ENCODE results near the gene IRGC.
"Not testable (repeated sequence)": the region's sequence is repeated elsewhere in the genome, so short reads cannot be mapped to it uniquely, and the experiment has no call there.

Gene IRGC

DNA sequence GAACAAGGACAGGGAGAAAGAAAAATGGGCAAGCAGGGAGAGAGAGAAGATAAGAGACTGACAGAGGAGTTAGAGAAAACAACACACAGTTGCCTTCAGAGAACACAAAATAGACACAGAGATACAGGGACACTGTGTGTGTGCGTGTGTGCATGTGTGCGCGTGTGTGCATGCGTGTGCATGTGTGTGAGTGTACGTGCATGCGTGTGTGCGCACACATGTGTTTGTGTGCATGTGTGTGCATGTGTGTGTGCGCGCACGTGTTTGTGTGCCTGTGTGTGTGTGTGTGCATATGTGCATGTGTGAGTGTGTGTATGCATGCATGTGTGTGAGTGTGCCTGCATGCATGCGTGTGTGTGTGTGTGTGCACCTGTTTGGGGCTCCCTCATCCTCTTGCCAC is 40.0 kb upstream of the IRGC start:
- Histone ChIP-seq H3K27ac (ENCODE audit: low read depth, low read length, severe bottlenecking) (no peak overlapping the region), H3K9me3 (ENCODE audit: control insufficient read depth, low read length) (no peaks in the 10 kb centered on the region), H3K4me3 (ENCODE audit: extremely low read depth, insufficient read depth, low read length, poor library complexity, severe bottlenecking) (no peak overlapping the region), H3K36me3 (ENCODE audit: control insufficient read depth, insufficient read depth, low read length) (no peaks in the 10 kb centered on the region), H3K4me1 (ENCODE audit: control insufficient read depth, insufficient read depth, low read length, poor library complexity, severe bottlenecking) (peaks cover 24% of the 10 kb centered on the region)
- WGBS, 2 experiments (ENCODE audit: insufficient coverage in 2 of 2) = 85 to 88% methylated on average over 5 to 11 of the region's 11 CpGs

DNA sequence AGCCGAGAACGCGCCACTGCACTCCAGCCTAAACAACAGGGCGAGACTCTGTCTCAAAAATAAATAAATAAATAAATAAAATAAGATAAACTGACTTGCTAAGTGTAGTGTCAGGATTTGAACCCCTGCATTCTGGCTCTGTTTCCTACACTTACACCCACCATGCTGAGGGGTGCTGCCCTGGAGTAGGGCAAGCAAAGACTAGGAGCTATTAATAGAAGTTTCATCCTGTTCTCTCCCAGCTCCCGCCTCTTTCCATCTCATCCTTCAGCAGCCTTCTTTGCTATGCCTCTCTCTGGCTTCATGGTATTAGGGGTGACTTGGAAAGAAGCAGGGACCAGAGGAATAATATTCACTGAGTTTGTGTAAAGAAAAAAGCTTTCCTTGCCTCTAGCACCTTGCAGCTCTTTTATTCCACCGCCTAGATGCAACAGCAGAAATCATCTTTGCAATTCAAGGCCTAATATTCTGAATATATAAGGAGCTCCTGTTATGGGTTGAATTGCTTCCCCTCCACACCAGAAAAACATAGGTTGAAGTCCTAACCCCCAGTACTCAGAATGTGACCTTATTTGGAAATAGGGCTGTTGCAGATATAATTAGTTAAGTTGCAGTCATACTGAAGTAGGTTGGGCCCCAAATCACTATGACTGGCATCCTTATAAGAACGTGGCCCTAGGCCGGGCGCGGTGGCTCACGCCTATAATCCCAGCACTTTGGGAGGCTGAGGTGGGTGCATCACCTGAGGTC is 37.2 kb upstream of the IRGC start:
- Histone ChIP-seq H3K36me3 (ENCODE audit: control insufficient read depth, insufficient read depth, low read length) (no peaks in the 10 kb centered on the region), H3K9me3 (ENCODE audit: control insufficient read depth, low read length) (no peaks in the 10 kb centered on the region), H3K4me1 (ENCODE audit: control insufficient read depth, insufficient read depth, low read length, poor library complexity, severe bottlenecking) (peaks cover 14% of the 10 kb centered on the region), H3K4me3 (ENCODE audit: extremely low read depth, insufficient read depth, low read length, poor library complexity, severe bottlenecking) (no peak overlapping the region), H3K27ac (ENCODE audit: low read depth, low read length, severe bottlenecking) (no peak overlapping the region)
- 96 to 100% methylated on average over 4 to 5 of the region's 11 CpGs for WGBS, 2 experiments (ENCODE audit: insufficient coverage in 2 of 2)

DNA sequence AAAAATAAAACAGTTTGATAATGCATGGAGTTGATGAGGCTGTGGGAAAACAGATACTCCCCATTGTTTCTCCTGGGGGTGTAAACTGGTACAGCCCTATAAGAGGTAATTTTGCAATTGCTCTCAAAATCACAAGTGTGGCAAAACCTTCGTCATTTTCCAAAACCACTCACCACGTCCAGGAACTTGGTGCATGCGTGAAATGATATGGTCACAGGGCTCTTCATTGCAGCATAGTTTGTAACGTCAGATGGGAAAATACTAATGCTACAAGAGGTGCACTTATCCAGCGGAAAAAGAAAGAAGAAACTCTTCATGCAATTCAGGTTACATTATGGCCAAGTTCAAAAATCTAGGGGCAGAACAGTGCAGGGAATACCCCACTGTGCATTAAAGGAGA is 34.1 kb upstream of the IRGC start:
- H3K4me1 ChIP-seq (ENCODE audit: control insufficient read depth, insufficient read depth, low read length, poor library complexity, severe bottlenecking) = peaks cover 3% of the 10 kb centered on the region
- H3K27ac ChIP-seq (ENCODE audit: low read depth, low read length, severe bottlenecking) = no peak overlapping the region
- WGBS, 2 experiments (ENCODE audit: insufficient coverage in 2 of 2) = 95 to 98% methylated on average over 5 of the region's 5 CpGs
- H3K36me3 ChIP-seq (ENCODE audit: control insufficient read depth, insufficient read depth, low read length) = no peaks in the 10 kb centered on the region
- no peaks in the 10 kb centered on the region for H3K9me3 ChIP-seq (ENCODE audit: control insufficient read depth, low read length)
- no peak overlapping the region for H3K4me3 ChIP-seq (ENCODE audit: extremely low read depth, insufficient read depth, low read length, poor library complexity, severe bottlenecking)

DNA sequence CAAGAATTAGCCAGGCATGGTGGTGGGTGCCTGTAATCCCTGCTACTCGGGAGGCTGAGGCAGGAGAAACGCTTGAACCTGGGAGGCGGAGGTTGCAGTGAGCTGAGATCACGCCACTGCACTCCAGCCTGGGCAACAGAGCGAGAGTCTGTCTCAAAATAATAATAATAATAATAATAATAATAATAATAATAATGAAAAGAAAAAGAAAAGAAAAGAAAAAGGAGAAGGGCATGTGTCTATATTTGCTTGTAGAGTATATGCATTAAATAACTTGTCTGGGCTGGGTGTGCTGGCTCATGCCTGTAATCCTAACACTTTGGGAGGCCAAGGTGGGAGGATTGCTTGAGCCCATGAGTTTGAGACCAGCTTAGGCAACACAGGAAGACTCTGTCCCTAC is 33.6 kb upstream of the IRGC start:
- not testable (repeated sequence) for H3K36me3 ChIP-seq (ENCODE audit: control insufficient read depth, insufficient read depth, low read length); H3K4me3 ChIP-seq (ENCODE audit: extremely low read depth, insufficient read depth, low read length, poor library complexity, severe bottlenecking); H3K9me3 ChIP-seq (ENCODE audit: control insufficient read depth, low read length); H3K4me1 ChIP-seq (ENCODE audit: control insufficient read depth, insufficient read depth, low read length, poor library complexity, severe bottlenecking); H3K27ac ChIP-seq (ENCODE audit: low read depth, low read length, severe bottlenecking)
- 100% methylated on average over 2 of the region's 5 CpGs; no CpG with 5 or more reads in 1 of the 2 experiments for whole genome bisulfite sequencing, 2 experiments (ENCODE audit: insufficient coverage in 2 of 2)

DNA sequence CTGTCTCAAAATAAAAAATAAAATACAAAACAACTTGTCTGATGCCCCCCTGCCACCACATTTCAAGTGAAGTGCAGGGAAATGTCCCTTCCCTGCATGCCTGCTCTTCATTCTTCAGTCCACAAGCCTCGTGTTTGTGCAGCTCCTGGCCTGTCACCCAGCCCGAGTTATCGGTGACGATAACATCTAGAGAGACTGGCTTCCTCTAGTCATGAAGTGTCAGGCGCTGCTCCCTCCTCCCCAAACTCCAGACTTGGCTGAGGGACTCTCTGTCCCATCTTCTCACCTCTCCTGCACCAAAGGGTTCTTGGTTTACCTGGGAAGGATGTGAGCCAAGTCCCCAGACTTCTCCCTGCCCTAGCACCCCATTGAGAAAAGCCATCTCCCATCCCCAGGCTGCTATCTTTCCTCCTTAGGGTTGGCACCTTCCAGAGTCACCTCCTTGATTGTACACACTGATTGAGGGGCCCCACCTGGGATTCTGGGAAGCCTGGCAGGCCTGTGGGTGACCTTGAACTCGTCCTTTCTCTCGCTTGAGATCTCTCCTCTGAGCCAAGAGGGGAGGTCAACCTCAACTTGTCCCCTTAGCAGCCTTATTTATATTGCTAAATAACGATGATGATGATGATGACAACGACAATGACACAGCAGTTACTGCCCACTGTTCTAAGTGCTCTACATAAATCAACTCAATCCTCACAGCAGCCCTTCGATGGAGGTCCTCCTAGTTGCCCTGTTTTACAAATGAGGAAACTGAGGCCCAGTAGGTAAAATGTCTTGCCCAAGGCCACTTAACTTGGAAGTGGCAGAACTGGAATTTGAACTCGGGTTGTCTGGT is 32.8 kb upstream of the IRGC start:
- H3K36me3 ChIP-seq (ENCODE audit: control insufficient read depth, insufficient read depth, low read length) = no peaks in the 10 kb centered on the region
- WGBS, 2 experiments (ENCODE audit: insufficient coverage in 2 of 2) = 80 to 81% methylated on average over 8 to 9 of the region's 11 CpGs
- H3K4me3 ChIP-seq (ENCODE audit: extremely low read depth, insufficient read depth, low read length, poor library complexity, severe bottlenecking) = no peak overlapping the region
- H3K4me1 ChIP-seq (ENCODE audit: control insufficient read depth, insufficient read depth, low read length, poor library complexity, severe bottlenecking) = peaks cover 3% of the 10 kb centered on the region
- no peaks in the 10 kb centered on the region for H3K9me3 ChIP-seq (ENCODE audit: control insufficient read depth, low read length)
- no peak overlapping the region for H3K27ac ChIP-seq (ENCODE audit: low read depth, low read length, severe bottlenecking)

DNA sequence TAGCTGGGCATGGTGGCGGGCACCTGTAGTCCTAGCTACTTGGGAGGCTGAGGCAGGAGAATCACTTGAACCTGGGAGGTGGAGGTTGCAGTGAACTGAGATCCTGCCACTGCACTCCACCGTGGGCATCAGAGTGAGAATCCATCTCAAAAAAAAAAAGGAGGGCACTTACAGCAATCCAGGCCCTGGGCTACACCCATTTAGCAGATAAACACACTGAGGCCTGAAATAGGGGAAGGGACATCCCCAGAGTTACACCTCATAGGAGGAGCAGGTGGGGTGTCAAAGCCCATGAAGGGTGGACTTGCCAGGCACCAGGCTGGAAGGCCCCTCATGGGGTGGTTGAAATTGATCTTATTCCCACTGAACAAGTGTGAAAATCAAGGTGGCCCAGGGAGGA is 32.0 kb upstream of the IRGC start:
- Histone ChIP-seq H3K4me1 (ENCODE audit: control insufficient read depth, insufficient read depth, low read length, poor library complexity, severe bottlenecking) (no peaks in the 10 kb centered on the region), H3K4me3 (ENCODE audit: extremely low read depth, insufficient read depth, low read length, poor library complexity, severe bottlenecking) (no peak overlapping the region), H3K27ac (ENCODE audit: low read depth, low read length, severe bottlenecking) (no peak overlapping the region), H3K9me3 (ENCODE audit: control insufficient read depth, low read length) (no peaks in the 10 kb centered on the region), H3K36me3 (ENCODE audit: control insufficient read depth, insufficient read depth, low read length) (no peaks in the 10 kb centered on the region)
- WGBS, 2 experiments (ENCODE audit: insufficient coverage in 2 of 2) = 80 to 83% methylated on average over 1 to 2 of the region's 2 CpGs

DNA sequence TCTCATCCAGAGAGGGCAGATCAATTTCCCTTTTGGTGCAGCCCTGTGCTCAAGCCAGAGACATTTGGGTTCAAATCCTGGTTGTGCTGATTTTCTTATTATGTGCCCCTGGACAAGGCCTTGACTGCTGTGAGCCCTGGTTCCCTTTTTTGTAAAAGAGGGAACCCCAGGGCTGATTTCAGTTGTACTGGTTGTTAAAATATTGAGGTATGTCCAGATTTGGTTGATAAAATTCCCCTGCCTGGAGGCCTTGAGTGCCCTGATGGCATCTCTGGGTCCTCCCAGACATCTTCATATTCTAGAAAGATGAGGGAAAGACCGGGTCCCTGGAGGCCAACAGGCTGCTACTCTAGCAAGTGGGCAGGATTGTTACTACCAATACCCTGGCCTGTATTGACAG is 31.6 kb upstream of the IRGC start:
- WGBS, 2 experiments (ENCODE audit: insufficient coverage in 2 of 2) = 83 to 100% methylated on average over 1 of the region's 1 CpG
- Histone ChIP-seq H3K4me3 (ENCODE audit: extremely low read depth, insufficient read depth, low read length, poor library complexity, severe bottlenecking) (no peak overlapping the region), H3K4me1 (ENCODE audit: control insufficient read depth, insufficient read depth, low read length, poor library complexity, severe bottlenecking) (no peaks in the 10 kb centered on the region), H3K36me3 (ENCODE audit: control insufficient read depth, insufficient read depth, low read length) (no peaks in the 10 kb centered on the region), H3K9me3 (ENCODE audit: control insufficient read depth, low read length) (no peaks in the 10 kb centered on the region), H3K27ac (ENCODE audit: low read depth, low read length, severe bottlenecking) (no peak overlapping the region)

DNA sequence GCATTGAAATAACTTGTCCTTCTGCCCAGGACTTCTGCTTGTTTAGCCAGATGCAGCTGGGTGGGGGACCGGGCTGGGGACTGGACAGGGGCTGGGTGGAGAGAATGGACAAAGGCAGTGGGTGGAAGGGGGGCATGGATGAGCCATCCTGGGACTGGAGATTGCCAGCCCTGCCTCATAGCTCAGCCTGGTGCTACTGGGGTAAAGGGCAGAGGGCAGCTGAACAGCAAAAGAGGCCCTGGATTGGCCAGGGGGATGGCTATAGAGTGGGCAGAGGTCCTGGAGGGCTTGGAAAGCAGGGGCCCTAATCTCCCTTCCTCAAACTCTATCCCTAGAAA is 28.2 kb upstream of the IRGC start:
- no peak overlapping the region for H3K27ac ChIP-seq (ENCODE audit: low read depth, low read length, severe bottlenecking)
- H3K4me1 ChIP-seq (ENCODE audit: control insufficient read depth, insufficient read depth, low read length, poor library complexity, severe bottlenecking) = no peaks in the 10 kb centered on the region
- no peaks in the 10 kb centered on the region for H3K36me3 ChIP-seq (ENCODE audit: control insufficient read depth, insufficient read depth, low read length)
- WGBS, 2 experiments (ENCODE audit: insufficient coverage in 2 of 2) = 100% methylated on average over 1 of the region's 1 CpG
- H3K9me3 ChIP-seq (ENCODE audit: control insufficient read depth, low read length) = peaks cover 24% of the 10 kb centered on the region
- no peak overlapping the region for H3K4me3 ChIP-seq (ENCODE audit: extremely low read depth, insufficient read depth, low read length, poor library complexity, severe bottlenecking)

DNA sequence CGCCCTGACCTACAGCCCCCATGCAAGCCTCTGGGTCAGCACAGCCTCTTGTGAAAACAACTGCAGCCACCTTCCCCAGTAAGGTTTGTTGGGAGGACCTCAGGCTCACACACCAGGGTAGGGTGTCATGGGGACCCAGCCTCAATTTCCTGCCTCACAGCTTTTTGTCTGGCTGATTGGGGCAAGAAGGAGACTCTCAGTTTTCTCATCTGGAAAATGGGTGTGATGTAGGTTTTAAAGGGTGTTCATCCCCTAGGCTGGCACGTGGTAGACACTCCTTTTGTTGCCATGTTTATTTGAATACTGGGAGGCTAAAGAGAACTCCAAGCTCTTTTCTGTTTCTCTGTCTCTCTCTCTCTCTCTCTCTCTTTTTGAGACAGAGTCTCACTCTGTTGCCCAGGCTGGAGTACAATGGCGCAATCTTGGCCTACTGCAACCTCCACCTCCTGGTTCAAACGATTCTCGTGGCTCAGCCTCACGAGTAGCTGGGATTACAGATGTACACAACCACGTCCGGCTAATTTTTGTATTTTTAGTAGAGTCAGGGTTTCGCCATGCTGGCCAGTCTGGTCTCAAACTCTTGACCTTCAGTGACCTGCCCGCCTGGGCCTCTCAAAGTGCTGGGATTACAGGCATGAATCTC is 27.7 kb upstream of the IRGC start:
- Histone ChIP-seq H3K4me1 (ENCODE audit: control insufficient read depth, insufficient read depth, low read length, poor library complexity, severe bottlenecking) (no peaks in the 10 kb centered on the region), H3K36me3 (ENCODE audit: control insufficient read depth, insufficient read depth, low read length) (no peaks in the 10 kb centered on the region), H3K27ac (ENCODE audit: low read depth, low read length, severe bottlenecking) (no peak overlapping the region), H3K4me3 (ENCODE audit: extremely low read depth, insufficient read depth, low read length, poor library complexity, severe bottlenecking) (no peak overlapping the region), H3K9me3 (ENCODE audit: control insufficient read depth, low read length) (peaks cover 24% of the 10 kb centered on the region)
- WGBS, 2 experiments (ENCODE audit: insufficient coverage in 2 of 2) = 86 to 91% methylated on average over 8 of the region's 10 CpGs

DNA sequence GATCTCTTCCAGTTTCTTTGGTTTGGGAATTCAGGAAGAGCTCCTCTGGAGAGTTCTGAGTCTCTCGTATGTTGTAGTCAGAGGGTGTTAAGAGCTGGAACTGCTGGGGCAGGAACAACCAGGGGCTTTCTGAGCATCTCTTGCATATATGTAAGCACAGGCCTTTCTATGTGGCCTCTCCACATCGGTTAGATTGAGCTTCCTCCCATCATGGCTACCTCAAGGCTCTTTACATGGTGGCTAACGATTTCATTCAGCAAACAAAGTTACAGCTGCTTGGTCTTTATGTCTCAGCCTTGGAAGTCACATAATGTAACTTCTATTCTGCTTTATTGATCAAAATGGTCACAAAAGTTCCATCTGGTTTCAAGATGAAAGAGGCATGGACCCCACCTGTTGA is 25.4 kb upstream of the IRGC start:
- Histone ChIP-seq H3K4me3 (ENCODE audit: extremely low read depth, insufficient read depth, low read length, poor library complexity, severe bottlenecking) (no peak overlapping the region), H3K27ac (ENCODE audit: low read depth, low read length, severe bottlenecking) (no peak overlapping the region), H3K9me3 (ENCODE audit: control insufficient read depth, low read length) (peaks cover 24% of the 10 kb centered on the region), H3K36me3 (ENCODE audit: control insufficient read depth, insufficient read depth, low read length) (no peaks in the 10 kb centered on the region), H3K4me1 (ENCODE audit: control insufficient read depth, insufficient read depth, low read length, poor library complexity, severe bottlenecking) (no peaks in the 10 kb centered on the region)
- WGBS, 2 experiments (ENCODE audit: insufficient coverage in 2 of 2) = 67 to 69% methylated on average over 3 of the region's 3 CpGs

DNA sequence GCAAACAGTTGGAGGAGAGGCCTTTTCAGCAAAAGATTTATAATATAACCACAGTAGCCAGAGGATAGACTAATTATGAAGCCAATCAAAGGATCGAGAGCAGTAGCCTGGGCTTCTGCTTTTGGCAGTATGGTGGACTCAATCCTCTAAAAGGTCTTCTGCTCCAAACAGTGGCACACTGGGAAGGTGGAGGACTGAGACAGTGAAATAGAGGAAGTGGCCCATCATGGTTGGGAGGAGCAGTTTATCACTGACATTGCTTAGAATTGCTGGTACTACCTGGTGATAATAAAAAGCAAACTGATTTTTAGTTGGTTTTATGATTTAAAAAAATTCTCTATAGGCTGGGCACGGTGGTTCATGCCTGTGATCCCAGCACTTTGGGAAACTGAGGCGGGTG is 25.0 kb upstream of the IRGC start:
- Histone ChIP-seq H3K27ac (ENCODE audit: low read depth, low read length, severe bottlenecking) (no peak overlapping the region), H3K4me3 (ENCODE audit: extremely low read depth, insufficient read depth, low read length, poor library complexity, severe bottlenecking) (no peak overlapping the region), H3K9me3 (ENCODE audit: control insufficient read depth, low read length) (peaks cover 24% of the 10 kb centered on the region), H3K36me3 (ENCODE audit: control insufficient read depth, insufficient read depth, low read length) (no peaks in the 10 kb centered on the region), H3K4me1 (ENCODE audit: control insufficient read depth, insufficient read depth, low read length, poor library complexity, severe bottlenecking) (no peaks in the 10 kb centered on the region)
- 84 to 87% methylated on average over 2 to 3 of the region's 3 CpGs for WGBS, 2 experiments (ENCODE audit: insufficient coverage in 2 of 2)

Data from mesodermal cell (in vitro differentiated cells).